NK-92 (cell line): Measurements from ENCODE around the gene TRIM37.
"Not testable (repeated sequence)": the region's sequence is repeated elsewhere in the genome, so short reads cannot be mapped to it uniquely, and the experiment has no call there.

ENCODE experiments used
- DNase-seq: peaks from one replicate; lab custom pipeline; 2025; ENCODE audit not compliant: unreplicated experiment; lab: John Stamatoyannopoulos, UW

Gene TRIM37

DNA sequence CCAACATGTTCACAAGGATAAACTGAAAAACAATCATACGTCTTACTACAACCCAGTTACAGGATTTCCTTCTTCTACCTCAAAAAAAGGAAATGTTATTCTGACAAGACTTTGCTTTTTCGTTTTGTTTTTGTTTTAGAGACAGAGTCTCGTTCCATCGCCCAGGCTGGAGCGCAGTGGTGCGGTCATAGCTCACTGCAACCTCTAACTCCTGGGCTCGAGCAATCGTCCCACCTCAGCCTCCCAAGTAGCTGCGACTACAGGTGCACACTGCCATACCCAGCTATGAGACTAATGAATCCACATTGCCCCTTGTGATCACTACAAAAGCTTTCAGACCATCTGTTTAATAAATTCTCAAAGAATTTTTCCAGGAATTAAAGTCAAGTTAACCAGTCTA, 8.8 kb upstream of the TRIM37 start:
- DNase-seq, result no peak

DNA sequence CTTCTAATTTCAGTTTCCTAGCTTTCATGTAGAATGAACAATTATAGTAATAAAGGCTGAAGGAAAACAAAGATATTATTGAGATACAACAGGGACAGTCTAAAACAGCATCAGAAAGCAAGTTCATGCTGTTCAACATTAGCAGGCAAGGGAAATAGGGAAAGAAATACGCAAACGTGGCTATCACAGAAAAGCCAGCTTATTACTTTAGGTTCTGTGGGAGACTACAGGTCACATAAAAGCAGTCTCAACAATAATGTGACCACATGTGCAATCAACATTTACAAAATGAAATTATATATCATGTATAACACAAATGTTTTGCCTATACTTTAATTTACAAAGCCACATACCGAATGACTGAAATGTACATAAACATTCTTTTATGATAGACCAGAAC, 4.9 kb upstream of the TRIM37 start:
- no peak for DNase-seq

DNA sequence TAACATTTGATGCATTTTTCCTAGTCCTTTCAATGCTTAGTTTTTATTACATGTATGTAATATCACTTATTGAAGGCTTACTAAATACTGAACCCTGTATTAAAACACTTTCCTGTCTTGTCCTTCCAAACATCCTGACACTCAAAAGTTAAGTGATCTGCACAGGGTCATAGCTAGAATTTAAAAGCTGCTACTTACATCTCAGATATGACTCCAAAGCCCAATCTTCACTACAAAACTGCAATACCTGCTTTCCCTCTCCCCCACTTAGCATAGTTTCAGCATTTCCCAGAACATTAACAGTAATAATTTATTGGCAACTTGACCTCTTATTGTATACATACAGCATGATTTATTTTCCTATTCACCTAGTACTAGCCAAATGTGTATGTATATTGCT, 4.3 kb upstream of the TRIM37 start:
- DNase-seq, result no peak

DNA sequence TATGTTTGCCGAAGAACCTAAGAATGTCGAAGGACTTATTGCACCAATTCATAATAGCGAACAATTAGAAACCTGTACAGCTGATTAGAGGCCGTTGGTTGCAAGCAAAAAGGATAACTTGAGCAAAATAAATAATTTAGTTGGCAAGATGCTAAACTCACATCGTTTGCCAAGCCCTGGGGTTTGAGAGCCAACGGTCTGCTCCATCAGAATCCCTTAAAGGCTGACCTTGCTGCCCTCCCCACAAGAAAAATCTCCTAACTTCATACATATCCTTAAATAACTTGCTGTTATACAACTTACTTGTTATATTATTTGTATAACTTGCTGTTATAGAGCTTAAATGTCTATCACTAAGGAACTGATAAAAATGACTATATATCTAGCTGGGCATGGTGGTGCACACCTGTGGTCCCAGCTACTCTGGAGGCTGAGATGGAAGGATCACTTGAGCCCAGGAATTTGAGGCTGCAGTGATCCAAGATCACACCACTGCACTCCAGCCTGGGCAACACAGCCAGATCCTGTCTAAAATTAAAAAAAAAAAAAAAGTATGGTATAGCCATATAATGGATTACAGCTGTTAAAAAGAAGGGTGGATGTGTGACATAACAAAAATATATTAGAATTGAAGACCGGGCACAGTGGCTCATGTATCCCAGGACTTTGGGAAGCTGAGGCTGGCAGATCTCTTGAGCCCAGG, 1.9 kb upstream of the TRIM37 start:
- DNase-seq, result no peak

DNA sequence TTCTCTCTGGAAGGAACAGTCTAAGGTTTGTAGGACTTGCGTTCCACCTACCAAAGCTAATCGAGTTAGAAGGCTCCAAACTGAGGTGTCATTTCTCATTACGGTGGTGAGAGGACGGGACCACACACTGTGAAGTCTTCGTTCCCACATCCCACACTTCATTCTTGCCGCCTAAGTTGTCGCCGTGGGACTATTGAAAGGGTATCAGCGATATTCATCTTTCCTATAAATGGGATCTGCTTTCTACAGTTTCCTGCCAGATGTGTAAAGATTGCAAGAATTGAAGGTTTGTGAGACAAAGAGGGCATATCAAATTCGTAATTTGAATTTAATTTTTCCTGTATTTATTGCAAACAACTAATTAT, 608 bp upstream of the TRIM37 start:
- no peak for DNase-seq

DNA sequence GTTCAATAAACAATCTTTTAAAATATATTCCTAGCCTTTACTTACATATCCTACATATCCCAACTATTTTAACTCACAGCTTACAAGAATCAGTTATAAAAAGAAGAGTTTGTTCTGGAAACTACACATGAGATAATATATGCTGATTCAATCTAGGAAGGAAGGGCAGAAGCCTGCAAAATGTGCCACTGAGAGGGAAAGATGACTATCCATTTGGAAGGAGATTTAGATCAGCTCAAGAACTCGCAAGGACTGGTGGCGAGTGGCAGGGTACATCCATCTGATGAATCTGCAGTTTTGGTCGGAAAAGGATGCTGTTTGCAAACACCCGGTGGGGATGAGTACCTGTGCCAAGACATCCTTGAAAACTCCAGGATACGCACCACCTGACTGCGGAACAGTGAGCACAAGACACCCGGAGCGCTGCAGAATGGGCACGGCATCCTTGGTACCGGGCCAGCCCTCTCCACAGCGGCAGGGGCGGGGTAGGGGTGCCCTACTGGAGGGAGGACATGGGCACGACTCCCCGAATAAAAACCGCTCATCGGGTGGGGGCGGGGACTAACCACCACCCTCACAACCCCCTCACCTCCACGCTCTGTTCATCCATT, 723 bp downstream of the TRIM37 start:
- no peak for DNase-seq

DNA sequence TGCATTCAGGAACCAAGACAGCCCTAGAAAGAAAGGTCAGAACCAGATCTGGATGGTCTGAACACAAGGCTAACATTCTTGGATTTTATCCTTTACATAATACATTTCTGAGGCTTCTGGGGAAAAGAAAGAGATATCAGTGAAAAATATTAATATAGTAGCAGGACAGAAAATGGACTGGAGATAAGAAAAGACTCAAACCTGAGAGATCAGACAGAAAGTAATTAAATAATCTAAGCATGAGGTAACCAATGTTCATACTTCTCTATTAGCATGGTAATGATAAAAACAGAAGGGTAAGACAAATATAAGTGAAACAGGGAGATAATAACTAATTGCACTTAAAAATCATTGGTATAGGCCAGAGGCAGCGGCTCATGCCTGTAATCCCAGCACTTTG, 5.5 kb downstream of the TRIM37 start:
- no peak for DNase-seq

DNA sequence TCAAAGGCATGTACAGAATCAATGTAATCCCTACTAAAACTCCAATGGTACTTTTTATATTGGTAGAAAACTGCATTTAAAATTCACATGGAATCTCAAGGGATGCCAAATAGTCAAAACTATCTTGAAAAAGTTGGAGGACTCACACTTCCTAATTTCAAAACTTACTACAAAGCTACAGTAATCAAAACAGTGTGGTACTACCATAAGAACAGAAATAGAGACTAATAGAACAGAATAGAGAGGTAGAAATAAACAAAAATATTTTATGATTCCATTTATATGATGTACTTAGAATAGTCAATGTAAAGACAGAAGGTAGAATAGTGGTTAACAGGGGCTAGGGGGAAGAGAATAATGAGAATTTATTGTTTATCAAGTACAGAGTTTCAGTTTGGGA, 8.8 kb downstream of the TRIM37 start:
- no peak for DNase-seq

DNA sequence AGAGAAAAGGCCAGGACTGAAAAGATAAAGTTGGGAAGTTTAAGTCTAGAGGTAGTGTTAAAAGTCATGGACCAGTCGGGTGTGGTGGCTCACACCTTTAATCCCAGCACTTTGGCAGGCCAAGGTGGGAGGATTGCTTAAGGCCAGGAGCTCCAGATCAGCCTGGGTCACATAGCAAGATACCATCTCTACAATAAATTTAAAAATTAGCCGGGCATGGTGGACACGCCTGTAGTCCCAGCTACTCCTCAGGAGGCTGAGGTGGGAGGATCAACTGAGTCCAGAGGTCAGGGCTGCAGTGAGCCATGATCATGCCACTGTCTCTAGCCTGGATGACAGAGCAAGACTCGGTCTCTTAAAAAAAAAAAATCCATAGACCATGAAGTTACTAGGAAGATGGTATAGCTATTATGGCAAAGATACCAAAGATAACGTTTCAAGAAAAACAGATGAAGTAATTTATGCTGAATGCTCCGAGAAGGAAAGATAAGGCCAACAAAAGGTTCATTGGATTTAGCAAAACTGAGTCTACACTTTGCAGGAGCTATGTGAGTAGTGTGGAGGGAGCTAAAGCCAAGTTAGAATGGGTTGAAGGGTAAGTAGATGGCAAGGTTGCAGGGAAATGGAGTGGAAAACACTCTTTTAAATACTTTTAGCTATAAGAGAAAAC, 11.7 kb downstream of the TRIM37 start:
- DNase-seq, result no peak

DNA sequence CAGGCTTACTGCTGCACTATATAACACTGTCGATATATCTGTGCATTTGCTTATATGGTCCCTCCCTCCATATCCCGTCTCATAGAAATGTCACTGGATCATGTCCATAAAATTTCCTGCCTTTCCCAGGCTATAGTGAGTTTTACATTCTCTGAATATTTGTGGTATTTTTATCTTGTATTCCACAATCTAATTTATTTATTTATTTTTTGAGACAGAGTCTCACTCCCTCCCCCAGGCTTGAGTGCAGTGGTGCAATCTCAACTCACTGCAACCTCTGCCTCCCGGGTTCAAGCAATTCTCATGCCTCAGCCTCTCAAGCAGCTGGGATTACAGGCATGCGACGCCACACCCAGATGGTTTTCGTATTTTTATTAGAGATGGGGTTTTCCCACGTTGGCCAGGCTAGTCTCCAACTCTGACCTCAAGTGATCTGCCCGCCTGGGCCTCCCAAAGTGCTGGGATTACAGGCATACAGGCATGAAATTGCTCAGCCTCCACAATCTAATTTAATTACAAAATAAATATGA, 12.9 kb downstream of the TRIM37 start:
- no peak for DNase-seq

DNA sequence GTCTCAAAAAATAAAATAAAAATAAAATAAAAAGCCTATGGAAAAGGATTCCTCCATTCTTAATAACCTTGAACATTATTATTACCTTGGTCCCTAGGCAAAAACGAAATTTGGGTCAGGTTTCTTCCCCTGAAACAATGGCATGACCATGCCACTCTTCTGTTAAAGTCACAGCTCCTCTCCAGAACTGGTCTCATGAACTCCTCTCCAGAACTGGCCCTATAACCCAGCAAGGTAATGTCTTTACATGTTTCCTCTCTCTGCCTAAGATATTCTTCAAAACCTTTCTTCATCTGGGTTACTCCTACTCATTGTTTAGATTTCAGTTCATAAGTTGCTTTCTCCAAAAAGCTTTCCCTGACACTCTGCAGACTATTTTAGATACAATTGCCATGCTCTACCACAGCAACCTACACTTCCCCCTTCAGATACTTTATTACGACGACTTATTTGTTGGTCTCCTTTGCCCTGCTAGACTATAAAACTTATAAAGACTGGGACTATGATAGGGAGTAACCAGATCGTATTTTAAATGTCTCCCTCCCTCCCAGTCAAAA, 13.5 kb downstream of the TRIM37 start:
- DNase-seq, result no peak

DNA sequence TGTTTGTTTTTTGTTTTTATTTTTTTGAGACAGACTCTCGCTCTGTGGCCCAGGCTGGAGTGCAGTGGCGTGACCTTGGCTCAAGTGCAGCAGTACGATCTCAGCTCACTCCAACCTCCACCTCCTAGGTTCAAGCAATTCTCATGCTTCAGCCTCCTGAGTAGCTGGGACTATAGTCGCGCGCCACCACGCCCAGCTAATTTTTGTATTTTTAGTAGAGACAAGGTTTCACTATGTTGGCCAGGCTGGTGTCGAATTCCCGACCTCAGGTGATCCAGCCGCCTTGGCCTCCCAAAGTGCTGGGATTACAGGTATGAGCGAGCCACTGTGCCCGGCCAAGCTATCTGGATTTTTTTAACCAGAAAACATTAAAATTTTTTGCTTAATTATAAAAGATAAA, 16.1 kb downstream of the TRIM37 start:
- not testable (repeated sequence) for DNase-seq

DNA sequence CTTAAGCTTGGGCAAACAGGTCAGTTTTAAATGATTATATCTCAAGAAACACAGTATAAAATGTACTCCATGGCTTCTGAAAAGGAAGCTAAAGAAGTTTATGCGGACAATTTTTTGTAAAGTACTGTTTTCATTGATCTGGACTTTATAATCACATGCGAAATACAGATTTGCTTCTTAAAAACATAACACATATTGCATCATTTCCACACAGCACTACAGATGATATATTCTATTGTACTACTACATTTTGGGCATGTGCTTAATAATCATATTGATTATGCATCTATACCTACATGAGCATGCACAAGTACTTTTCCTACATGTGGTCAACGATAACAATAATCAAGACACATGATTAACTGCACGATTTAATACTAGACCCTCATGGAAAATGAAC, 22.5 kb downstream of the TRIM37 start:
- DNase-seq, result no peak

DNA sequence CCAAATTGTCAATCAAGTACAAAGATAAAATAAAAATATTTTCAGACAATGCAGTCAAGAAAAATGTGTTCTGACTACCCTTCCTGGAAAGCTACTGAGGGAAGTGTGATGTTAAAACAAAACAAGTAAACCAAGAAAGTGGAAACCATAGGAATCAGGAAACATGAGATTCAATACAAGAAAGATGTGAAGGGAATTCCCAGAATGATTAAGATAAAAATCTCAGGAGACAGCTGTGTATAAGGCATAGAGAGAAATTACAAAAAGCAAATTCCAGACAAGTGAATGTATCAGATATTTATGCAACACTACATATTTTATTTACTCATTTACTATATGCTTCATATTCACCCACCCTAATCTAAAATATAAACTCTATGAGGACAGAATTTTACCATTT, 32.2 kb downstream of the TRIM37 start:
- no peak for DNase-seq

DNA sequence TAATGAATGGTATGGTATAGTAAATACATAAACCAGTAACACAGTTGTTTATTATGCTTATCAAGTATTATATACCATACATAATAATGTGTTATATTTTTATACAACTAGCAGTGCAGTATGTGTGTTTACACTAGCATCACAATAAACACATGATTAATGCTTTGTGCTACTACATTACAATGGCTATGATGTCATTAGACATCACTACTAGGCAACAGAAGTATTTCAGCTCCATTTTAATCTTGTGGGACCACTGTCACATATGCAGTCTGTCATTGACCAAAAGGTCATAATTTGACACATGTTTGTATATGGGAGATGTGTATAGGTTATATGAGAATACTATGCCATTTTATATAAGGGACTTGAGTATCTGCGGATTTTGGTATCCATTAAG, 32.7 kb downstream of the TRIM37 start:
- no peak for DNase-seq

DNA sequence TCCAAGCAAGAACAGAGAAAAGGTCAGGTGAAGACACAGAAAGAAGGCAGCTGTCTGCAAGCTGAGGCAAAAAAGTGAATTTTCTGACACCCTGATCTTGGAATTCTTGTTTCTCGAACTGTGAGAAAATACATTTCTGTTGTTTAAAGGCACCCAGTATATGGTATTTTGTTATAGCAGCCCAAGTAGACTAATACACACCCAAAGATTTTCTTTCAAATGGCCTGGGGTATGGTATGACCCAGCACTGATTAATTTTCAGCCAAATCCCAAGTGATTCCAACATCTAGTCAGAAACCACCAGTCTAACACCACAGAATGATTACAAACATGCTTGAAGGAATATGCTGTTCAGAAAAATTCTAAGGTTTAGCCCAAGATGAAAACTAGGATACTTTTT, 36.8 kb downstream of the TRIM37 start:
- DNase-seq, result no peak

DNA sequence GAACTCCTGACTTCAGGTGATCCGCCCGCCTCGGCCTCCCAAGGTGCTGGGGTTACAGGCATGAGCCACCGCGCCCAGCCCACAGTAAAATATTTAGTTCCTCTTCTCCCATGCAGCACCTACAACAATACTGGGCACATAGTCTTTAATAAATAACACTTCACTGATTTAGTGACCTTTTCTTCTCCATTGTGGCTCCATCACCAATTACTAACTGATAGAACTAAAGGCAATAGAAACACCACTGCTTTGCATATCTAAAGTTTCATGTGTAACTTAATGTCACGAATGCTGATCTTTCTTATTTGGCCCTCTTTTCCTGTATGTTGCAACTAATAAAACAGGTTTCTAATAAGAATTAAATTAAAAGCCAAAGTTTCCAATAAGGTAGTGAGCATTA, 38.9 kb downstream of the TRIM37 start:
- DNase-seq, result no peak

DNA sequence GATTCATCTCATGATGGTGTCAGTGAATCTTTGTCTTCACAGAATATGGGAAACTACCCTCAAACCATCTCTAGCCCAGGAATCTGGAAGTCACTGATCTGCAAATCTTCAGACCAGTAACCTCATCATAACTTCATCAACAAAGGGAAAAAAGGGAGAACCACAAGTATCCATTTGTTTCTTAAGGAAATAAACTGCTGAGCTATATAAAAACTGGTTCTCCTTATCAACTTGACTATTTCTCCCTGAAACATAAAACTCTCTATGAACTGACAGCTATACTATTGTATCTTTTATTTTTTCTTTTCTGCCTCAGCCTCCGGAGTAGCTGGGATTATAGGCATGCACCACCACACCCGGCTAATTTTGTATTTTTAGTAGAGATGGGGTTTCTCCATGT, 39.3 kb downstream of the TRIM37 start:
- DNase-seq, result no peak

DNA sequence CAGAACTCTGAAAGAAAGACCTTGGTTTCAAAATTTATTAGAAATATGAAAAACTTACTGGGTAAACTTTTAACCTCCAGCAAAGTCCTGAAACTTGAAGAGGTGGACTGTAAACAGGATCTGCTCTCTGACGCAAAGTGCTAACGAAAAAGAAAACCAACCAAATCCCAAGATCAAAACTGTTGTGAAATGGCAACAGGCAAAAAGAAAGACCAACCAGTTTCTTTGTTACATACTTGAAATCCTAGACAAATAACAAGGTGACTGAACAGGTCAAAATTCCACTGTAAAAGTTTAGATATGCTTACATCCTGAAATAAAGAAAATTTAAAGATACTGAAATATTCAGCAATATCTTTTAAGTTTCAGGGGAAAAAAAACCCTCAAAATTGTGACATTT, 44.2 kb downstream of the TRIM37 start:
- no peak for DNase-seq

DNA sequence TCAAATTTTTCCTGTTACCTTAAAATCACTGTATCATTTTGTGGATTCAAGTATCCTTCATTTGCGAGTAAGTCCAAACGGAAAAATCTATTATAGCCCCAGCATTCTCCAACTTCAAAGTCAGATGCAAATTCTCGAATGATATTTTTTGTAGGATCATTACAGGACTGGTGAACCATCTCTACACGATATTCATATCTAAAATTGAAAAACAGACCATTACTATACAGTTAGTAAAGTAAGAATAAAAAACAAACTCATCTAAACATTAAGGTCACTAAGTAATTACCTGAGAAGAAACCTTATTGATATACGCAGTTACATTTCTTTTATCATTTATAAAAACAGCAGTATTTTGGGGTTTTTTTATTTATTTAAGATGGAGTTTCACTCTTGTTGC, 49.8 kb downstream of the TRIM37 start:
- no peak for DNase-seq

DNA sequence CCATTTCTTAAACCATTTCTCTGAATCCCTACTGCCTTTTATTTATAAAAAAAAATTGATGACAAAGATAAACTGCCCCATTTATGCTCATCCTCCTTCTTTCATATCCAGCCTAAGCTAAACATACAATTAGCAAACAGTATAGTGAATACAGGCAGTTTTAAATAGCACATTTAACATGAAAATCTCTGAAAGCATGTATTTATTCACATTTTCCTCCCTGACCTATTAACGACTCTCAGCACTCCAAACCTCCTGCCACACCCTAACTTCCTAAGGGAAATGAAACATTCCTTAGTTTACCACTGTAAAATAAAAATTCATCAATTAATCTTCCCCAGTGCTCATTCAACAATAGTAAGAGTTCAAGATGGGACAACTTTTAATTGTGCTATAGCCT, 56.9 kb downstream of the TRIM37 start:
- no peak for DNase-seq

DNA sequence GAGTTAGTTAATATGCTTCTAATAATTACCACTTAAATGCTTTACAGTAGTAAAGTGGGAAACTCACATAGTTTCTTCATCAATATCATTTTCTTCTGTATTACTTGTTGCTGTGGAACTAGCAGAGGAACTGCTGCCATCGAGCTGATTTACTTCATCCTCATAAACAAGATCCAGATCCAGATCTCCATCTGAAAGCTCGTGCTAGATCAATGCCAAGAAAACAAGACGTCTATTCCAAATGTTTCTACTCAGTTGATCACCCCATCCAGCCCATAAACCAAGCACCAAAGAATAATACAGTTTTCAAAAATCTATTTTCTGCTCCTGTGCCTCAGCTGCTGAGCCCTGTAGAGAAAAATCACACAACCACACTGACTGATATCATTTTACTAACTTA, 59.1 kb downstream of the TRIM37 start:
- no peak for DNase-seq
